Measurements from ENCODE around the gene RUSF1. TPM values are rescaled to one million over a fixed set of nuclear protein-coding genes. Genes with fewer than 3 reads are reported as not detected.

The RUSF1 gene
- total and polyA plus RNA-seq, 10 of the 15 experiments (the other 5 are each of a cell fraction or from before 2014, with no cell fraction given): 0.20 to 46.3 (median 29.7) TPM

DNA sequence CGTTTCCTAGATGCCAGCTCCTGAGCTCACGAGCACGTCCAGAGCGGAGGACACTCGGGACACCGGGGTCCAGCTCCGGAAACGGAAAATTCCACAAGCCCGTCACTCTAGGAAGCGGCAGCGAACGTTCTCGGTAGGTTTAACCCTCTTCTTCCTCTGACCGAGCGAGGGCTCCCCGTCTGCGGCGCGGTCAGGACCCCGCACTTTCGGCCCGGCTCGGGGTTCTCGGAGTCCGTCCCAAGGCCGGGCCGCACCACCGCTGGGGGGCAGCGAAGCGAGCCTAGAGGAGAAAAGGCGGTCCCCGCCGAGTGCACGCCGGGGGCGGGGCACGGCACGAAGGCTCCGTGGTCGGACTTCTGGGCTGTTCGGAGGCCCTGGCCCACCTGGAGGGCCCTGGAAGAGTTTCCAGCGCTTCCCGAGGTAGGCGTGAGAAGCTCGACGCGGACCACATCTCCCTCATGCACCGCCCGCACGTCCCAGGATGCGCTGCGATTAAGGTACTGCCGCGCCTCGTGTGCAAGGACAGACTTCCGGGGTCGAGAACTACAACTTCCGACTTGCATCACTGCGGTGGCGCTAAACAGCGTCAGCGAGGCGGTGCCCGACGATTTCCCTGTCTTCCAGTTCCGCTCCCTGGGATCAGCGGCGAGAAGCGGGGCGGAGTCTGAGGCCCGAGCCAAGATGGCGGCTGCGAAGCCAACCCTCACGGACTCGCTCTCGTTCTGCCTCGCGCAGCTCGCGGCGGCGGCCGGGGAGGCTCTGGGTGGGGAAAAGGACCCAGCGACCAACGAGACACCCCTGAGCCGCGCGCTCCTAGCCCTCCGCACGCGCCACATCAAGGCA, 49.1 kb downstream of the RUSF1 start, which contains the start of gene ARMC5 (continued):
- TF ChIP-seq, protein P1, sequence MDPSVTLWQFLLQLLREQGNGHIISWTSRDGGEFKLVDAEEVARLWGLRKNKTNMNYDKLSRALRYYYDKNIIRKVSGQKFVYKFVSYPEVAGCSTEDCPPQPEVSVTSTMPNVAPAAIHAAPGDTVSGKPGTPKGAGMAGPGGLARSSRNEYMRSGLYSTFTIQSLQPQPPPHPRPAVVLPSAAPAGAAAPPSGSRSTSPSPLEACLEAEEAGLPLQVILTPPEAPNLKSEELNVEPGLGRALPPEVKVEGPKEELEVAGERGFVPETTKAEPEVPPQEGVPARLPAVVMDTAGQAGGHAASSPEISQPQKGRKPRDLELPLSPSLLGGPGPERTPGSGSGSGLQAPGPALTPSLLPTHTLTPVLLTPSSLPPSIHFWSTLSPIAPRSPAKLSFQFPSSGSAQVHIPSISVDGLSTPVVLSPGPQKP (IDR thresholded peaks at IDR 0.05; ENCODE audit: low read depth, low read length): peak; percentile 81
- 0 out of 4 replicates have a peak, but pooled peaks of 1 of the 2 experiments have one; percentile 9 for TF ChIP-seq EP300 (IDR thresholded peaks at IDR 0.05; ENCODE audit: borderline replicate concordance in 1 of 2, control insufficient read depth in 1 of 2, low read depth in 2 of 2, low read length in 2 of 2)
- no peak for TF ChIP-seq RCOR1 (conservative IDR thresholded peaks at IDR 0.05; ENCODE audit: low read depth, low read length)
- no peak for TF ChIP-seq SREBF2 (IDR thresholded peaks at IDR 0.05; ENCODE audit: low read length)
- peak; percentile 79 for TF ChIP-seq SMAD5 (IDR thresholded peaks at IDR 0.05; ENCODE audit: low read depth)
- TF ChIP-seq, protein P2, sequence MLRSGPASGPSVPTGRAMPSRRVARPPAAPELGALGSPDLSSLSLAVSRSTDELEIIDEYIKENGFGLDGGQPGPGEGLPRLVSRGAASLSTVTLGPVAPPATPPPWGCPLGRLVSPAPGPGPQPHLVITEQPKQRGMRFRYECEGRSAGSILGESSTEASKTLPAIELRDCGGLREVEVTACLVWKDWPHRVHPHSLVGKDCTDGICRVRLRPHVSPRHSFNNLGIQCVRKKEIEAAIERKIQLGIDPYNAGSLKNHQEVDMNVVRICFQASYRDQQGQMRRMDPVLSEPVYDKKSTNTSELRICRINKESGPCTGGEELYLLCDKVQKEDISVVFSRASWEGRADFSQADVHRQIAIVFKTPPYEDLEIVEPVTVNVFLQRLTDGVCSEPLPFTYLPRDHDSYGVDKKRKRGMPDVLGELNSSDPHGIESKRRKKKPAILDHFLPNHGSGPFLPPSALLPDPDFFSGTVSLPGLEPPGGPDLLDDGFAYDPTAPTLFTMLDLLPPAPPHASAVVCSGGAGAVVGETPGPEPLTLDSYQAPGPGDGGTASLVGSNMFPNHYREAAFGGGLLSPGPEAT (IDR thresholded peaks at IDR 0.05; ENCODE audit: low read depth): peak; percentile 67; the same call in 1 of the 2 replicates
- TF ChIP-seq, protein P3, sequence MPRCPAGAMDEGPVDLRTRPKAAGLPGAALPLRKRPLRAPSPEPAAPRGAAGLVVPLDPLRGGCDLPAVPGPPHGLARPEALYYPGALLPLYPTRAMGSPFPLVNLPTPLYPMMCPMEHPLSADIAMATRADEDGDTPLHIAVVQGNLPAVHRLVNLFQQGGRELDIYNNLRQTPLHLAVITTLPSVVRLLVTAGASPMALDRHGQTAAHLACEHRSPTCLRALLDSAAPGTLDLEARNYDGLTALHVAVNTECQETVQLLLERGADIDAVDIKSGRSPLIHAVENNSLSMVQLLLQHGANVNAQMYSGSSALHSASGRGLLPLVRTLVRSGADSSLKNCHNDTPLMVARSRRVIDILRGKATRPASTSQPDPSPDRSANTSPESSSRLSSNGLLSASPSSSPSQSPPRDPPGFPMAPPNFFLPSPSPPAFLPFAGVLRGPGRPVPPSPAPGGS (IDR thresholded peaks at IDR 0.05; ENCODE audit: borderline replicate concordance, insufficient read depth, low read depth, low read length, poor library complexity, severe bottlenecking): no peak
- TF ChIP-seq, protein P4, sequence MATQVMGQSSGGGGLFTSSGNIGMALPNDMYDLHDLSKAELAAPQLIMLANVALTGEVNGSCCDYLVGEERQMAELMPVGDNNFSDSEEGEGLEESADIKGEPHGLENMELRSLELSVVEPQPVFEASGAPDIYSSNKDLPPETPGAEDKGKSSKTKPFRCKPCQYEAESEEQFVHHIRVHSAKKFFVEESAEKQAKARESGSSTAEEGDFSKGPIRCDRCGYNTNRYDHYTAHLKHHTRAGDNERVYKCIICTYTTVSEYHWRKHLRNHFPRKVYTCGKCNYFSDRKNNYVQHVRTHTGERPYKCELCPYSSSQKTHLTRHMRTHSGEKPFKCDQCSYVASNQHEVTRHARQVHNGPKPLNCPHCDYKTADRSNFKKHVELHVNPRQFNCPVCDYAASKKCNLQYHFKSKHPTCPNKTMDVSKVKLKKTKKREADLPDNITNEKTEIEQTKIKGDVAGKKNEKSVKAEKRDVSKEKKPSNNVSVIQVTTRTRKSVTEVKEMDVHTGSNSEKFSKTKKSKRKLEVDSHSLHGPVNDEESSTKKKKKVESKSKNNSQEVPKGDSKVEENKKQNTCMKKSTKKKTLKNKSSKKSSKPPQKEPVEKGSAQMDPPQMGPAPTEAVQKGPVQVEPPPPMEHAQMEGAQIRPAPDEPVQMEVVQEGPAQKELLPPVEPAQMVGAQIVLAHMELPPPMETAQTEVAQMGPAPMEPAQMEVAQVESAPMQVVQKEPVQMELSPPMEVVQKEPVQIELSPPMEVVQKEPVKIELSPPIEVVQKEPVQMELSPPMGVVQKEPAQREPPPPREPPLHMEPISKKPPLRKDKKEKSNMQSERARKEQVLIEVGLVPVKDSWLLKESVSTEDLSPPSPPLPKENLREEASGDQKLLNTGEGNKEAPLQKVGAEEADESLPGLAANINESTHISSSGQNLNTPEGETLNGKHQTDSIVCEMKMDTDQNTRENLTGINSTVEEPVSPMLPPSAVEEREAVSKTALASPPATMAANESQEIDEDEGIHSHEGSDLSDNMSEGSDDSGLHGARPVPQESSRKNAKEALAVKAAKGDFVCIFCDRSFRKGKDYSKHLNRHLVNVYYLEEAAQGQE (IDR thresholded peaks at IDR 0.05; ENCODE audit: low read depth, low read length): no peak
- no peak for TF ChIP-seq ZSCAN29 (IDR thresholded peaks at IDR 0.05)
- TF ChIP-seq, protein P5, sequence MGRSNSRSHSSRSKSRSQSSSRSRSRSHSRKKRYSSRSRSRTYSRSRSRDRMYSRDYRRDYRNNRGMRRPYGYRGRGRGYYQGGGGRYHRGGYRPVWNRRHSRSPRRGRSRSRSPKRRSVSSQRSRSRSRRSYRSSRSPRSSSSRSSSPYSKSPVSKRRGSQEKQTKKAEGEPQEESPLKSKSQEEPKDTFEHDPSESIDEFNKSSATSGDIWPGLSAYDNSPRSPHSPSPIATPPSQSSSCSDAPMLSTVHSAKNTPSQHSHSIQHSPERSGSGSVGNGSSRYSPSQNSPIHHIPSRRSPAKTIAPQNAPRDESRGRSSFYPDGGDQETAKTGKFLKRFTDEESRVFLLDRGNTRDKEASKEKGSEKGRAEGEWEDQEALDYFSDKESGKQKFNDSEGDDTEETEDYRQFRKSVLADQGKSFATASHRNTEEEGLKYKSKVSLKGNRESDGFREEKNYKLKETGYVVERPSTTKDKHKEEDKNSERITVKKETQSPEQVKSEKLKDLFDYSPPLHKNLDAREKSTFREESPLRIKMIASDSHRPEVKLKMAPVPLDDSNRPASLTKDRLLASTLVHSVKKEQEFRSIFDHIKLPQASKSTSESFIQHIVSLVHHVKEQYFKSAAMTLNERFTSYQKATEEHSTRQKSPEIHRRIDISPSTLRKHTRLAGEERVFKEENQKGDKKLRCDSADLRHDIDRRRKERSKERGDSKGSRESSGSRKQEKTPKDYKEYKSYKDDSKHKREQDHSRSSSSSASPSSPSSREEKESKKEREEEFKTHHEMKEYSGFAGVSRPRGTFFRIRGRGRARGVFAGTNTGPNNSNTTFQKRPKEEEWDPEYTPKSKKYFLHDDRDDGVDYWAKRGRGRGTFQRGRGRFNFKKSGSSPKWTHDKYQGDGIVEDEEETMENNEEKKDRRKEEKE (IDR thresholded peaks at IDR 0.05): no peak
- TF ChIP-seq, protein P6, sequence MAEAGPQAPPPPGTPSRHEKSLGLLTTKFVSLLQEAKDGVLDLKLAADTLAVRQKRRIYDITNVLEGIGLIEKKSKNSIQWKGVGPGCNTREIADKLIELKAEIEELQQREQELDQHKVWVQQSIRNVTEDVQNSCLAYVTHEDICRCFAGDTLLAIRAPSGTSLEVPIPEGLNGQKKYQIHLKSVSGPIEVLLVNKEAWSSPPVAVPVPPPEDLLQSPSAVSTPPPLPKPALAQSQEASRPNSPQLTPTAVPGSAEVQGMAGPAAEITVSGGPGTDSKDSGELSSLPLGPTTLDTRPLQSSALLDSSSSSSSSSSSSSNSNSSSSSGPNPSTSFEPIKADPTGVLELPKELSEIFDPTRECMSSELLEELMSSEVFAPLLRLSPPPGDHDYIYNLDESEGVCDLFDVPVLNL (IDR thresholded peaks at IDR 0.05; ENCODE audit: low read depth, low read length): no peak
- TF ChIP-seq MTA3 (IDR thresholded peaks at IDR 0.05; ENCODE audit: borderline replicate concordance, low read length): no peak
- TF ChIP-seq, protein P7, sequence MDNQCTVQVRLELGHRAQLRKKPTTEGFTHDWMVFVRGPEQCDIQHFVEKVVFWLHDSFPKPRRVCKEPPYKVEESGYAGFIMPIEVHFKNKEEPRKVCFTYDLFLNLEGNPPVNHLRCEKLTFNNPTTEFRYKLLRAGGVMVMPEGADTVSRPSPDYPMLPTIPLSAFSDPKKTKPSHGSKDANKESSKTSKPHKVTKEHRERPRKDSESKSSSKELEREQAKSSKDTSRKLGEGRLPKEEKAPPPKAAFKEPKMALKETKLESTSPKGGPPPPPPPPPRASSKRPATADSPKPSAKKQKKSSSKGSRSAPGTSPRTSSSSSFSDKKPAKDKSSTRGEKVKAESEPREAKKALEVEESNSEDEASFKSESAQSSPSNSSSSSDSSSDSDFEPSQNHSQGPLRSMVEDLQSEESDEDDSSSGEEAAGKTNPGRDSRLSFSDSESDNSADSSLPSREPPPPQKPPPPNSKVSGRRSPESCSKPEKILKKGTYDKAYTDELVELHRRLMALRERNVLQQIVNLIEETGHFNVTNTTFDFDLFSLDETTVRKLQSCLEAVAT (IDR thresholded peaks at IDR 0.05): no peak; the same call in 1 of the 2 replicates
- peak; percentile 85 for TF ChIP-seq RUNX3 (IDR thresholded peaks at IDR 0.05; ENCODE audit: low read length)

Measured in GM12878 (cell line).